H1 (cell line): ENCODE results near the gene EPHA3. TPM values are rescaled to one million over a fixed set of nuclear protein-coding genes. Genes with fewer than 3 reads are reported as not detected.

Source experiments
- BCL11A ChIP-seq, 2 experiments: IDR thresholded peaks; one replicate each; pipeline ENCODE4 v1.6.1; 2011; ENCODE audit warnings: low read depth in 2 of 2, low read length in 2 of 2, mild to moderate bottlenecking in 2 of 2
- BRCA1 ChIP-seq: IDR thresholded peaks from 2 replicates; pipeline ENCODE4 v1.6.1; 2012; ENCODE audit warnings: low read depth, low read length, improper control_type of control experiment
- CHD7 ChIP-seq: fragments of 300-600 bp; sonication (generic); IDR thresholded peaks from 2 replicates; pipeline ENCODE4 v1.7.1; 2012; ENCODE audit warnings: low read length, moderate library complexity, mild to moderate bottlenecking, inconsistent platforms; ENCODE audit not compliant: insufficient replicate concordance
- GABPA ChIP-seq: IDR thresholded peaks from 2 replicates; pipeline ENCODE4 v1.6.1; 2011; ENCODE audit warnings: mild to moderate bottlenecking, low read length, moderate library complexity, borderline replicate concordance; ENCODE audit not compliant: insufficient read depth
- POLR2A ChIP-seq, 2 experiments: IDR thresholded peaks; 1 replicate in 1 of 2; 2 replicates in 1 of 2; pipeline ENCODE4 v1.6.1; 2011; ENCODE audit warnings: low read depth in 2 of 2, low read length in 2 of 2, mild to moderate bottlenecking in 2 of 2; ENCODE audit errors: control extremely low read depth in 1 of 2
- RBBP5 ChIP-seq: IDR thresholded peaks from 2 replicates; pipeline ENCODE4 v1.7.1; 2012; ENCODE audit warnings: low read depth, mild to moderate bottlenecking, inconsistent platforms, low read length, moderate library complexity, borderline replicate concordance
- ZNF274 ChIP-seq: IDR thresholded peaks from 2 replicates; pipeline ENCODE4 v1.7.0; 2012; ENCODE audit warnings: low read length, borderline replicate concordance; ENCODE audit errors: extremely low read depth
- polyA plus RNA-seq, 7 experiments: library from polyadenylated mRNA; depleted of rRNA in 3 of 7; stranded (reverse) in 5 of 7; unstranded in 2 of 7; fragments of >200 nt in 5 of 7; fragments of 200-250 nt in 2 of 7; gene quantifications; 1 replicate in 5 of 7; 2 replicates in 1 of 7; 4 replicates in 1 of 7; pipeline versions ENCODE4 v1.2.1 to v1.2.3, GENCODE V29; 2011 to 2013; ENCODE audit warnings: missing spikeins in 2 of 7, mixed read lengths in 2 of 7
- total RNA-seq: library from RNA; stranded (reverse); fragmentation: NEBNext Ultra II Directional; extraction: Animal tissue kit (Norgen Biotek cat#: 25700); gene quantifications from 2 replicates; pipeline ENCODE4 v1.2.1, GENCODE V29; 2021

EPHA3 gene
- total and polyA plus RNA-seq, 2 of the 8 experiments (the other 6 are each of a cell fraction or from before 2014, with no cell fraction given) = 0.09 to 0.22 TPM

GRCh38 chr3:89315750-89316470, 208.5 kb downstream of the EPHA3 start (continued):
- TF ChIP-seq CHD7 (no peak), GABPA (no peak), POLR2A (IDR thresholded peaks at IDR 0.05; ENCODE audit: control extremely low read depth in 1 of 2, low read depth in 2 of 2, low read length in 2 of 2) (no peak), BRCA1 (no peak), RBBP5 (no peak), BCL11A (IDR thresholded peaks at IDR 0.05; ENCODE audit: low read depth in 2 of 2, low read length in 2 of 2) (no peak), ZNF274 (no peak)
